K562 (cell line): ENCODE data around the gene NEDD4. TPM values are rescaled to one million over a fixed set of nuclear protein-coding genes. Genes with fewer than 3 reads are reported as not detected.

Experiments used
- AFF1 ChIP-seq, 2 experiments: fragments of 450-650 bp; IDR thresholded peaks; 2 replicates each; pipeline ENCODE4 v1.6.1; 2018; ENCODE audit warnings: mild to moderate bottlenecking in 2 of 2, low read depth in 1 of 2; ENCODE audit not compliant: partially characterized antibody in 2 of 2
- ARID1B ChIP-seq: fragments of 450-650 bp; IDR thresholded peaks from 2 replicates; pipeline ENCODE4 v1.6.1; 2016; ENCODE audit warnings: antibody characterized with exemption, mild to moderate bottlenecking, inconsistent platforms
- ATF7 ChIP-seq: fragments of 450-650 bp; IDR thresholded peaks from 2 replicates; pipeline ENCODE4 v1.7.1; 2014; ENCODE audit warnings: mild to moderate bottlenecking, moderate library complexity
- CHAMP1 ChIP-seq: fragments of 450-650 bp; IDR thresholded peaks from 2 replicates; pipeline ENCODE4 v1.6.1; 2016; ENCODE audit warnings: mild to moderate bottlenecking
- CREM ChIP-seq: IDR thresholded peaks from 2 replicates; pipeline ENCODE4 v1.6.1; 2014; ENCODE audit warnings: antibody characterized with exemption, low read depth
- ELF2 ChIP-seq: fragments of 250-450 bp; sonication (Bioruptor Pico); IDR thresholded peaks from 2 replicates; pipeline ENCODE4 v1.5.0; 2021; ENCODE audit warnings: mild to moderate bottlenecking
- EP400 ChIP-seq: fragments of 450-650 bp; IDR thresholded peaks from 2 replicates; pipeline ENCODE4 v1.6.1; 2017; ENCODE audit warnings: antibody characterized with exemption, mild to moderate bottlenecking, moderate library complexity
- MEF2D ChIP-seq: conservative IDR thresholded peaks from 2 replicates; pipeline ENCODE4 v1.6.1; 2016; ENCODE audit warnings: low read depth, missing genetic modification characterization, missing compliant biosample characterization
- MTF1 ChIP-seq: fragments of 250-450 bp; sonication (Bioruptor Pico); IDR thresholded peaks from 2 replicates; pipeline ENCODE4 v1.9.0; 2021; ENCODE audit warnings: moderate library complexity, mild to moderate bottlenecking, inconsistent platforms, borderline replicate concordance
- NBN ChIP-seq: fragments of 450-650 bp; IDR thresholded peaks from 2 replicates; pipeline ENCODE4 v1.6.1; 2016; ENCODE audit warnings: low read depth, mild to moderate bottlenecking
- NFYB ChIP-seq: IDR thresholded peaks from 2 replicates; pipeline ENCODE4 v1.6.1; 2011; ENCODE audit warnings: mild to moderate bottlenecking, moderate library complexity; ENCODE audit not compliant: insufficient read length; ENCODE audit errors: extremely low read depth
- PPARD ChIP-seq: fragments of 250-450 bp; sonication (Bioruptor Pico); IDR thresholded peaks from 2 replicates; pipeline ENCODE4 v1.8.0; 2022; ENCODE audit warnings: inconsistent platforms, mild to moderate bottlenecking, moderate library complexity
- RFX5 ChIP-seq: IDR thresholded peaks from 2 replicates; pipeline ENCODE4 v1.6.1; 2011; ENCODE audit warnings: low read depth, mild to moderate bottlenecking, improper control_type of control experiment, low read length
- RHOXF2B ChIP-seq: fragments of 250-450 bp; sonication (Bioruptor Pico); conservative IDR thresholded peaks from 2 replicates; pipeline ENCODE4 v1.5.1; 2021
- SMAD4 ChIP-seq: fragments of 250-450 bp; sonication (Bioruptor Pico); conservative IDR thresholded peaks from 2 replicates; pipeline ENCODE4 v1.8.0; 2021; ENCODE audit warnings: inconsistent platforms, mild to moderate bottlenecking, moderate library complexity
- TRIM25 ChIP-seq: fragments of 450-650 bp; IDR thresholded peaks from 2 replicates; pipeline ENCODE4 v1.7.0; 2016; ENCODE audit warnings: borderline replicate concordance
- ZBTB1 ChIP-seq: sonication (generic); formaldehyde crosslinking; IDR thresholded peaks from 2 replicates; pipeline ENCODE4 v1.8.1; 2023; ENCODE audit warnings: missing genetic modification reagents, low read depth, mild to moderate bottlenecking, borderline replicate concordance
- ZFPM2 ChIP-seq: fragments of 250-450 bp; sonication (Bioruptor Pico); IDR thresholded peaks from 2 replicates; pipeline ENCODE4 v1.5.1; 2022; ENCODE audit warnings: mild to moderate bottlenecking
- ZNF584 ChIP-seq: fragments of 200-800 bp; sonication (Bioruptor generic); IDR thresholded peaks from 2 replicates; pipeline ENCODE4 v1.6.1; 2016; ENCODE audit warnings: low read depth, mild to moderate bottlenecking, missing genetic modification characterization, missing compliant biosample characterization
- polyA plus RNA-seq, 8 experiments: library from polyadenylated mRNA; depleted of rRNA in 4 of 8; stranded (reverse) in 5 of 8; unstranded in 3 of 8; fragments of >200 nt; fragmentation: Nextera tagmentation in 2 of 8; fragmentation: Illumina TruSeq in 1 of 8; extraction: Ambion mirVana in 2 of 8; extraction: Trizol in 1 of 8; gene quantifications; 2 replicates each; pipeline versions ENCODE4 v1.2.1 to v1.2.3, GENCODE V29; 2011 to 2014; ENCODE audit warnings: inconsistent platforms in 1 of 8, missing spikeins in 1 of 8
- total RNA-seq, 7 experiments: library from RNA; depleted of rRNA in 6 of 7; stranded (reverse); fragments of >200 nt in 6 of 7; fragmentation: Illumina TruSeq in 2 of 7; extraction: Trizol in 2 of 7; gene quantifications; 2 replicates each; pipeline versions ENCODE4 v1.2.1 to v1.2.3, GENCODE V29; 2011 to 2021; ENCODE audit warnings: low replicate concordance in 1 of 7

NEDD4 gene
- total and polyA plus RNA-seq, 9 of the 15 experiments (the other 6 are each of a cell fraction or from before 2014, with no cell fraction given) = 7.2 to 23.7 (median 17.3) TPM

GRCh38 chr15:56040081-56041035 lies 46.9 kb upstream of the NEDD4 start (continued):
- peak; percentile 84 for TF ChIP-seq SMAD4 (CRISPR knock-in tag)
- TF ChIP-seq ZNF584 = peak; percentile 97
- TF ChIP-seq ZBTB1 (CRISPR knock-in tag) = no peak
- TF ChIP-seq ELF2 (CRISPR knock-in tag) = 0 out of 2 replicates have a peak, but pooled peaks have one; percentile 39
- peak; percentile 80 for TF ChIP-seq EP400
- TF ChIP-seq MEF2D = no peak; the same call in none of the 2 replicates
- no peak for TF ChIP-seq TRIM25
- peak; percentile 98 for TF ChIP-seq ATF7
- TF ChIP-seq NFYB = no peak
- TF ChIP-seq CREM = peak; percentile 65
- TF ChIP-seq ARID1B = peak; percentile 67; the same call in 1 of the 2 replicates
- peak; percentile 25; the same call in 1 of the 2 replicates for TF ChIP-seq NBN
- TF ChIP-seq MTF1 (CRISPR knock-in tag) = 0 out of 2 replicates have a peak, but pooled peaks have one; percentile 36
- peak in 1 of 2 experiments; percentile 36 for TF ChIP-seq AFF1 (IDR thresholded peaks at IDR 0.05; ENCODE audit: low read depth in 1 of 2, partially characterized antibody in 2 of 2)
- TF ChIP-seq CHAMP1 = peak; percentile 68; the same call in 1 of the 2 replicates
- no peak for TF ChIP-seq ZFPM2 (CRISPR knock-in tag)
- 0 out of 2 replicates have a peak, but pooled peaks have one; percentile 14 for TF ChIP-seq RHOXF2B (CRISPR knock-in tag)
- TF ChIP-seq RFX5 = no peak
- TF ChIP-seq PPARD = no peak
